Measurements from ENCODE around the gene TBC1D14. TPM values are rescaled to one million over a fixed set of nuclear protein-coding genes. Genes with fewer than 3 reads are reported as not detected.

TBC1D14 gene
- total and polyA plus RNA-seq, 2 of the 4 experiments (the other 2 are of a cell fraction), result 31.7 to 40.7 TPM

- Histone ChIP-seq H3K4me3 (ENCODE audit: insufficient read depth, low read depth, low read length) (no peak overlapping the region), H3K14ac (replicated peaks; ENCODE audit: low read depth, low read length) (no peak overlapping the region), H3K79me1 (ENCODE audit: low read depth in 1 of 2, low read length in 2 of 2) (peaks cover 16 to 40% of the 10 kb centered on the region in 2 experiments), H2AK9ac (replicated peaks; ENCODE audit: low read depth, low read length, poor library complexity) (no peak overlapping the region), H2BK120ac (ENCODE audit: low read depth, low read length) (no peak overlapping the region), H3K9ac (ENCODE audit: low read depth, low read length) (no peak overlapping the region), H3K4me1 (ENCODE audit: control insufficient read depth, insufficient read depth, low read length) (no peaks in the 10 kb centered on the region), H3K27me3 (ENCODE audit: control insufficient read depth, insufficient read depth, low read length) (no peaks in the 10 kb centered on the region), H3K27ac (ENCODE audit: insufficient read depth, low read length) (no peak overlapping the region), H4K8ac (ENCODE audit: low read depth in 2 of 2, low read length in 2 of 2) (no peak overlapping the region), H3K36me3 (ENCODE audit: control insufficient read depth, insufficient read depth, low read length) (peaks cover 50% of the 10 kb centered on the region), H2BK20ac (ENCODE audit: low read depth, low read length) (no peak overlapping the region), H2BK5ac (ENCODE audit: low read depth, low read length, poor library complexity, severe bottlenecking) (no peak overlapping the region), H4K20me1 (ENCODE audit: insufficient read depth, low read length) (no peaks in the 10 kb centered on the region), H3K56ac (ENCODE audit: extremely low read depth, insufficient read depth, low read length) (no peak overlapping the region), H3K18ac (ENCODE audit: low read depth, low read length) (no peak overlapping the region), H3K4ac (ENCODE audit: low read depth, low read length) (no peak overlapping the region), H3K9me3 (ENCODE audit: control insufficient read depth, insufficient read depth, low read length) (no peaks in the 10 kb centered on the region), H2BK15ac (ENCODE audit: low read depth, low read length) (no peak overlapping the region), H4K5ac (ENCODE audit: low read depth, low read length) (no peak overlapping the region), H4K91ac (ENCODE audit: insufficient read depth, low read depth, low read length) (no peak overlapping the region), H2AFZ (replicated peaks; ENCODE audit: low read length, poor library complexity) (no peak overlapping the region), H3K4me2 (ENCODE audit: low read depth, low read length) (no peak overlapping the region), H3K9me1 (ENCODE audit: insufficient read depth, low read length) (peaks cover 20% of the 10 kb centered on the region), H3K23ac (ENCODE audit: low read depth, low read length) (no peak overlapping the region), H2AK5ac (ENCODE audit: low read depth, low read length) (no peak overlapping the region)
- WGBS, 2 experiments (ENCODE audit: extremely low coverage in 2 of 2, insufficient read length in 1 of 2), result no CpG with 5 or more reads among the region's 11 CpGs
- ChIA-PET POLR2A (ENCODE audit: unreplicated experiment) (no interaction called here), CTCF (no interaction called here)
- dilution Hi-C loops (cut with HindIII; ENCODE audit: low sequenced_read_pairs, unreplicated experiment), result no loop called here
- no peak for DNase-seq
- TF ChIP-seq MXI1 (IDR thresholded peaks at IDR 0.05; ENCODE audit: borderline replicate concordance, low read depth, low read length) (no peak), NFE2L2 (IDR thresholded peaks at IDR 0.05; ENCODE audit: low read depth, low read length) (no peak), SMC3 (IDR thresholded peaks at IDR 0.05; ENCODE audit: low read depth, low read length) (no peak), BHLHE40 (IDR thresholded peaks at IDR 0.05; ENCODE audit: low read depth, low read length) (no peak), RAD21 (IDR thresholded peaks at IDR 0.05; ENCODE audit: low read length) (no peak), FOS (IDR thresholded peaks at IDR 0.05; ENCODE audit: low read depth, low read length) (no peak), CEBPB (IDR thresholded peaks at IDR 0.05; ENCODE audit: low read depth, low read length) (no peak), RCOR1 (IDR thresholded peaks at IDR 0.05; ENCODE audit: insufficient replicate concordance, low read length) (no peak), MAFK (IDR thresholded peaks at IDR 0.05; ENCODE audit: low read depth, low read length) (no peak)
- intact Hi-C loops (cut with micrococcal nuclease), result no loop called here
- in situ Hi-C loops (cut with MboI; ENCODE audit: low sequenced_read_pairs), result no loop called here
- no peak for ATAC-seq (ENCODE audit: low read depth)
- no TSS peak for BruUV-seq (replicated peaks)
These were observed 106.5 kb downstream of the TBC1D14 start for GRCh38 chr4:7016086-7016485.
